Right atrium auricular region (tissue), 2 donors: ENCODE data around the gene RNF144B. TPM values are rescaled to one million over a fixed set of nuclear protein-coding genes. Genes with fewer than 3 reads are reported as not detected.
"Not testable (repeated sequence)": the region's sequence is repeated elsewhere in the genome, so short reads cannot be mapped to it uniquely, and the experiment has no call there.

ENCODE experiments used
- DNase-seq: peaks from one replicate; pipeline ENCODE4 v3.0.0-alpha.2; 2019; ENCODE audit warnings: low spot score
- H3K27ac ChIP-seq, 2 donors: fragments of 200-600 bp; sonication (generic); 1 replicate in 1 of 2; 2 replicates in 1 of 2; pipeline ENCODE4 v1.5.1; 2016 to 2019
- H3K27me3 ChIP-seq, 2 donors: fragments of 200-600 bp; sonication (generic); one replicate each; pipeline versions ENCODE4 v1.5.1 to v1.6.0; 2017 to 2019
- H3K36me3 ChIP-seq: fragments of 200-600 bp; sonication (generic); one replicate; pipeline ENCODE4 v1.5.1; 2016
- H3K4me1 ChIP-seq, 2 donors: fragments of 200-600 bp; sonication (generic); one replicate each; pipeline versions ENCODE4 v1.5.1 to v1.6.0; 2017 to 2019
- H3K4me3 ChIP-seq, 2 donors: fragments of 200-600 bp; sonication (generic); 1 replicate in 1 of 2; 2 replicates in 1 of 2; pipeline ENCODE4 v1.5.1; 2017 to 2019; ENCODE audit warnings: mild to moderate bottlenecking in 1 of 2, moderate library complexity in 1 of 2
- H3K9me3 ChIP-seq, 2 donors: fragments of 200-600 bp; sonication (generic); one replicate each; pipeline ENCODE4 v1.5.1; 2019
- total RNA-seq, 2 donors: library from RNA; depleted of rRNA; stranded (reverse); fragments of >200 nt; gene quantifications; one replicate each; pipeline ENCODE4 v1.1.0, GENCODE V29; 2016
- TF ChIP-seq, protein P1 (sequence below), 2 donors: fragments of 200-600 bp; sonication (generic); IDR thresholded peaks; one replicate each; pipeline ENCODE4 v1.5.1; 2019; ENCODE audit warnings: antibody characterized with exemption in 2 of 2

Gene RNF144B
- total RNA-seq, 2 donors from 2014 or later, result 8.1 to 14.2 TPM

DNA sequence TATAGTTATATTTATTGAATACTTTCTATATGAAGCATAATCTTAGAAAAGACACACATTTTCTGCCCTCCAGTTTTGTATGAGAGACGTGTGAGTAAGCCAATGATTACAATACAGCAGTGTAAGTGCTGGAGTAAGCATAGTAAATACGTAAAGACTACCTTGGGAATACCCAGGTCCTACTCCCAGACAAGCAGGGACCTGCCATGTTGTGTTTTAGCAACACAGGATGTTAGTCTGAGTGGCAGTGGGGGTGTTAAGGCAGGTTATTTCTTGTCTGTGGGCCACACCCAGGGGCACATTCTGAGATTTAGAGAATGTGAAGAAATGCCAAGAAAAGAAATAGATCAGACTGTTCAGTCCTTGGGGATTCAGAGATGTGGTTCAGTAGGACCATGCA lies 34.3 kb upstream of the RNF144B start:
- no peaks in the 10 kb centered on the region for H3K36me3 ChIP-seq
- no peaks in the 10 kb centered on the region for H3K9me3 ChIP-seq
- H3K27ac ChIP-seq, result no peak overlapping the region
- no peaks in the 10 kb centered on the region for H3K4me1 ChIP-seq
- H3K4me3 ChIP-seq, result no peak overlapping the region
- DNase-seq, result no peak
- H3K27me3 ChIP-seq, result no peaks in the 10 kb centered on the region
- TF ChIP-seq, protein P1, sequence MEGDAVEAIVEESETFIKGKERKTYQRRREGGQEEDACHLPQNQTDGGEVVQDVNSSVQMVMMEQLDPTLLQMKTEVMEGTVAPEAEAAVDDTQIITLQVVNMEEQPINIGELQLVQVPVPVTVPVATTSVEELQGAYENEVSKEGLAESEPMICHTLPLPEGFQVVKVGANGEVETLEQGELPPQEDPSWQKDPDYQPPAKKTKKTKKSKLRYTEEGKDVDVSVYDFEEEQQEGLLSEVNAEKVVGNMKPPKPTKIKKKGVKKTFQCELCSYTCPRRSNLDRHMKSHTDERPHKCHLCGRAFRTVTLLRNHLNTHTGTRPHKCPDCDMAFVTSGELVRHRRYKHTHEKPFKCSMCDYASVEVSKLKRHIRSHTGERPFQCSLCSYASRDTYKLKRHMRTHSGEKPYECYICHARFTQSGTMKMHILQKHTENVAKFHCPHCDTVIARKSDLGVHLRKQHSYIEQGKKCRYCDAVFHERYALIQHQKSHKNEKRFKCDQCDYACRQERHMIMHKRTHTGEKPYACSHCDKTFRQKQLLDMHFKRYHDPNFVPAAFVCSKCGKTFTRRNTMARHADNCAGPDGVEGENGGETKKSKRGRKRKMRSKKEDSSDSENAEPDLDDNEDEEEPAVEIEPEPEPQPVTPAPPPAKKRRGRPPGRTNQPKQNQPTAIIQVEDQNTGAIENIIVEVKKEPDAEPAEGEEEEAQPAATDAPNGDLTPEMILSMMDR (IDR thresholded peaks at IDR 0.05), result no peak

DNA sequence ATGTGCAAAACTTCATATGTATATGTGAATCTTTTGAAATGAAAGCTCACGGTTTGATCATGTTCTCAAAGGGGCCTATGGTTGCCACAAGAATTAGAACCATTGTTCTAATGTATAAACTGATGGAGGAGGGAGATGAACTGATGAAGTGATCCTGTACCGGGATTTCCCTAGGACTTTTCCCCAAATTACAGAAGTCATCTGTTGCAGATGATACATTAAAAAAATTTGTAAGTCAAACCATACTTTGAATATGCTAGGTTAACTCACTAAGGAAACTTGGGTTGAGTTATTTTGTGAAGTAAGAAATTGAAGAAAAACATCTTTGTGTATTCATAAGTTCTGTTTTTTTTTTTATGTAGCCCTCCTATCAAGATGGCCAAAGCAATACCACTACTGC lies 33.9 kb upstream of the RNF144B start:
- Histone ChIP-seq H3K9me3 (no peaks in the 10 kb centered on the region), H3K27me3 (no peaks in the 10 kb centered on the region), H3K4me3 (no peak overlapping the region), H3K36me3 (no peaks in the 10 kb centered on the region), H3K27ac (no peak overlapping the region), H3K4me1 (no peaks in the 10 kb centered on the region)
- TF ChIP-seq, protein P1 (IDR thresholded peaks at IDR 0.05), result no peak
- no peak for DNase-seq

DNA sequence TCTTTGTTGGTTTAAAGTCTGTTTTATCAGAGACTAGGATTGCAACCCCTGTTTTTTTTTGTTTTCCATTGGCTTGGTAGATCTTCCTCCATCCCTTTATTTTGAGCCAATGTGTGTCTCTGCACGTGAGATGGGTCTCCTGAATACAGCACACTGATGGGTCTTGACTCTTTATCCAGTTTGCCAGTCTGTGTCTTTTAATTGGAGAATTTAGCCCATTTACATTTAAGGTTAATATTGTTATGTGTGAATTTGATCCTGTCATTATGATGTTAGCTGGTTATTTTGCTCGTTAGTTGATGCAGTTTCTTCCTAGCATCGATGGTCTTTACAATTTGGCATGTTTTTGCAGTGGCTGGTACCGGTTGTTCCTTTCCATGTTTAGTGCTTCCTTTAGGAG lies 29.6 kb upstream of the RNF144B start:
- DNase-seq, result not testable (repeated sequence)

DNA sequence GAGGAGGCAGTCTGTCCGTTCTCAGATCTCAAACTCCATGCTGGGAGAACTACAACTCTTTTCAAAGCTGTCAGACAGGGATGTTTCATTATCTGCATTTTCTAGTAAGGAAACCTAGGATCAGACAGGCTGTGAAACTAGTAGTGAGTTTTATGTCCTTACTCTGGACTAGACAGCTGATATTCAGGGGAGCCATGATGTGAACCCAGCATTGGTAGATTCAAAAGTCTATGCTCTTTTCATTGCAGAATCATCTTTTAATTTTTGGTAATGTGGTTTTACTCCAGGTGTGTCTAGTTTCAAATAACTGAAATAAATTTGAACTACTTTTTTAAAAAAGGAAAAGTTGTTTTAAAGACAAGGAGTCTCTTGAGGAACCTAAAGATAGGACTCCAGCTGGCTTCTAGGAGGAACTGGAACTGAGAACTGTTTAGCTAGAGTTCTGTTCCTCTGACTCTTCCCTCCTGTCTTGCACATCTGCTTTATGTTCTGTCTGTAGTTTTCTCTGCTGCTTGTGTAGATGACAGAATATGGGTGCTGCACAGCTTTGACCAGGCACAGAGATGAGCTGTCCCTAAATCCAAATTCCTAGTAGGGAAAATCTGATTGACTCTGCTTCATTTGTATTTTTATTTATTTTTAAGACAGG lies 27.8 kb upstream of the RNF144B start:
- Histone ChIP-seq H3K4me1 (peaks cover 0 to 11% of the 10 kb centered on the region in 2 donors), H3K9me3 (no peaks in the 10 kb centered on the region), H3K27ac (peak overlapping the region in 1 of 2 donors; percentile 23), H3K36me3 (no peaks in the 10 kb centered on the region), H3K4me3 (no peak overlapping the region), H3K27me3 (no peaks in the 10 kb centered on the region)
- TF ChIP-seq, protein P1 (IDR thresholded peaks at IDR 0.05), result no peak
- no peak for DNase-seq

More for the DNA sequence above, 29.6 kb upstream of the RNF144B start:
- H3K27ac ChIP-seq, H3K4me3 ChIP-seq, H3K9me3 ChIP-seq, H3K36me3 ChIP-seq, H3K4me1 ChIP-seq, H3K27me3 ChIP-seq: not testable (repeated sequence)

DNA sequence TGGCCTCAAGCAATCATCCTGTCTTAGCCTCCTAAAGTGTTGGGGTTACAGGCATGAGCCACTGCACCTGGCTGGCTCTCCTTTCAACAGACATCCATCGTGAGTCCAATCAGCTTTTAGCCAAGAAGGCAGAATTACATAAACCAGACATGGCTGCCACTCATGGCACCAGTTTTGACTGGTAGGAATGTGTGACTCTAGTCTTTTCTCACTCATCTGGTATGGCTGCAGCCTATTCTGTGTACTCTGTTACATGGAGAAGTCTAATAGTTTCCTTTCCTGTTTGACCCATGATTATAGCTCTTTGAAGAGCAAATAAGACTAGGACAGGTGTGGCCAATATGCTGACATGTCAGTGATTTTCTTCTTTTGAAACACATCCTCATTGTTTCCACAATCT lies 27.0 kb upstream of the RNF144B start:
- H3K36me3 ChIP-seq, result no peaks in the 10 kb centered on the region
- H3K27me3 ChIP-seq, result no peaks in the 10 kb centered on the region
- H3K27ac ChIP-seq, result peak overlapping the region in 1 of 2 donors; percentile 23
- no peaks in the 10 kb centered on the region for H3K9me3 ChIP-seq
- H3K4me3 ChIP-seq, result no peak overlapping the region
- H3K4me1 ChIP-seq, result peaks cover 0 to 11% of the 10 kb centered on the region in 2 donors
- no peak for DNase-seq
- TF ChIP-seq, protein P1 (IDR thresholded peaks at IDR 0.05), result no peak

DNA sequence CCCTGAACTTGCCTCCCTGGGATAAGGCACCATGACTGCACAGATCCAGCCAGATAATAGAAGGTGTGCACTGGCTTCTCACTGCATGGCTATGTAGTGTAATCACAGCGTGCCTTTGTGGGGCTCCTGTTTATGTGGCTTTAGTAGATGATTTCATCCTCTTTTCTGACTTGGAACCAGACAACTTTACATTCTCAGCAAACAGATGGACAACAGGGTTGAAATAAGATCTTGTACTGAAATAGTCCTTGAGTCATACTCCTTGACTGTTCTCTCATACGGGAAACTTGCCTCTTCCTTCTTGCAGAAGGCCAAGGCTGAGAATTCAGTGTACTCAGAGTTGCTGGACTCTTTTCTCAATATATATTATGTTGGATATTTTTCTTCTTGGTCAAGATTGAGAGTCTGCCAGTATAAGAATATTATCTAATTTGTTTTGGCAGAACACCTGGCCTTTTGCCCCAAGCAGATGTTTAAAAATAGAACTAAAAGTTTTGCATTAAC lies 25.0 kb upstream of the RNF144B start:
- TF ChIP-seq, protein P1 (IDR thresholded peaks at IDR 0.05), result no peak
- Histone ChIP-seq H3K36me3 (no peaks in the 10 kb centered on the region), H3K27me3 (no peaks in the 10 kb centered on the region), H3K4me3 (no peak overlapping the region), H3K9me3 (no peaks in the 10 kb centered on the region), H3K27ac (no peak overlapping the region), H3K4me1 (peaks cover 0 to 11% of the 10 kb centered on the region in 2 donors)
- DNase-seq, result no peak
